ENCODE data around the gene SLC9A9.

DNA sequence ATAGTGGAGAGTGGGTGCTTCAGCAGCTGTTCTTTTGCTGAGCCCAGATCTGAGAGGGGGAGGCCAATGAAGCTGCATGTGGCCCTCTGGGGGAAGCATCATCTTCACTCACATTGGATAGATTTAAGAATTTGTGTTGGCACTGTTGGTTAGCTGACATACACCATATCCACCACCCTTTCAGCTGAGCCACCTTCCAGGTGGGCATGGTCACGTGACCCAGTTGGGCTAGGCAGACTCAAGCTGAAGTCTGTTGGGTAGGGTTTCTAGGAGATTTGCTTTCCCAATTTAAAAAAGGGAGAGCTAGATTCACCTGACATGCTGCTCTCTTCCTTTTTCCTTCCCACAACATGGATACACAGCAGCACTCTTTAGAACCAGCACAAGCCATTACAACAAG lies 417.7 kb downstream of the SLC9A9 start:
- TF ChIP-seq, protein P1, sequence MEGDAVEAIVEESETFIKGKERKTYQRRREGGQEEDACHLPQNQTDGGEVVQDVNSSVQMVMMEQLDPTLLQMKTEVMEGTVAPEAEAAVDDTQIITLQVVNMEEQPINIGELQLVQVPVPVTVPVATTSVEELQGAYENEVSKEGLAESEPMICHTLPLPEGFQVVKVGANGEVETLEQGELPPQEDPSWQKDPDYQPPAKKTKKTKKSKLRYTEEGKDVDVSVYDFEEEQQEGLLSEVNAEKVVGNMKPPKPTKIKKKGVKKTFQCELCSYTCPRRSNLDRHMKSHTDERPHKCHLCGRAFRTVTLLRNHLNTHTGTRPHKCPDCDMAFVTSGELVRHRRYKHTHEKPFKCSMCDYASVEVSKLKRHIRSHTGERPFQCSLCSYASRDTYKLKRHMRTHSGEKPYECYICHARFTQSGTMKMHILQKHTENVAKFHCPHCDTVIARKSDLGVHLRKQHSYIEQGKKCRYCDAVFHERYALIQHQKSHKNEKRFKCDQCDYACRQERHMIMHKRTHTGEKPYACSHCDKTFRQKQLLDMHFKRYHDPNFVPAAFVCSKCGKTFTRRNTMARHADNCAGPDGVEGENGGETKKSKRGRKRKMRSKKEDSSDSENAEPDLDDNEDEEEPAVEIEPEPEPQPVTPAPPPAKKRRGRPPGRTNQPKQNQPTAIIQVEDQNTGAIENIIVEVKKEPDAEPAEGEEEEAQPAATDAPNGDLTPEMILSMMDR (IDR thresholded peaks at IDR 0.05): no peak
- TF ChIP-seq POLR2A (IDR thresholded peaks at IDR 0.05): no peak
